NCI-H2107 treated with DMSO at 0.1 percent for 48 hours (cell line): ENCODE results near the gene PEX10.
"Not testable (repeated sequence)": the region's sequence is repeated elsewhere in the genome, so short reads cannot be mapped to it uniquely, and the experiment has no call there.

Experiments
- DNase-seq: peaks from one replicate; lab custom pipeline; 2025; ENCODE audit not compliant: unreplicated experiment; lab: John Stamatoyannopoulos, UW

PEX10 gene

GRCh38 chr1:2412395-2412772, at the start of gene PEX10:
Gene PEX10, minus strand, starts transcription at chr1:2412564. Its CDS starts 62 bp downstream, at chr1:2412502.
- DNase-seq: no peak

GRCh38 chr1:2460996-2461751, 48.8 kb upstream of the PEX10 start:
- no peak for DNase-seq

GRCh38 chr1:2460203-2460602, 47.8 kb upstream of the PEX10 start:
- DNase-seq: no peak

- DNase-seq: no peak
These were observed 47.4 kb upstream of the PEX10 start for GRCh38 chr1:2459757-2460156.

- DNase-seq: not testable (repeated sequence)
These were observed 46.9 kb upstream of the PEX10 start for GRCh38 chr1:2459102-2459753.

GRCh38 chr1:2458687-2459086, 46.3 kb upstream of the PEX10 start:
- no peak for DNase-seq

- DNase-seq: no peak
These were observed 45.1 kb upstream of the PEX10 start for GRCh38 chr1:2457444-2457843.

GRCh38 chr1:2455757-2456156, 43.4 kb upstream of the PEX10 start:
- DNase-seq: no peak

GRCh38 chr1:2454227-2454626, 41.9 kb upstream of the PEX10 start:
- DNase-seq: no peak

- DNase-seq: no peak
These were observed 40.6 kb upstream of the PEX10 start for GRCh38 chr1:2452932-2453315.

- DNase-seq: no peak
These were observed 40.0 kb upstream of the PEX10 start for GRCh38 chr1:2452201-2452931.

GRCh38 chr1:2451741-2452140, 39.4 kb upstream of the PEX10 start:
- no peak for DNase-seq

- DNase-seq: no peak
These were observed 37.5 kb upstream of the PEX10 start for GRCh38 chr1:2449636-2450454.

GRCh38 chr1:2448098-2448445, 35.7 kb upstream of the PEX10 start:
- no peak for DNase-seq

- no peak for DNase-seq
These were observed 35.1 kb upstream of the PEX10 start for GRCh38 chr1:2447276-2448097.

GRCh38 chr1:2446861-2447260, 34.5 kb upstream of the PEX10 start:
- no peak for DNase-seq

- no peak for DNase-seq
These were observed 34.0 kb upstream of the PEX10 start for GRCh38 chr1:2446394-2446793.

- no peak for DNase-seq
These were observed 33.5 kb upstream of the PEX10 start for GRCh38 chr1:2445823-2446215.

GRCh38 chr1:2445162-2445822, 32.9 kb upstream of the PEX10 start:
- DNase-seq: no peak

- DNase-seq: no peak
These were observed 31.8 kb upstream of the PEX10 start for GRCh38 chr1:2444138-2444591.
